Measurements from ENCODE around the gene GRIN2A. TPM values are rescaled to one million over a fixed set of nuclear protein-coding genes. Genes with fewer than 3 reads are reported as not detected.

GRIN2A gene
- total RNA-seq, 2 experiments from 2014 or later, result not detected

- intact Hi-C loops (cut with micrococcal nuclease), result no loop called here
- ATAC-seq (no peak), DNase-seq (no peak)
- TF ChIP-seq CTCF (IDR thresholded peaks at IDR 0.05), result no peak
- no peak overlapping the region for H3K27ac Mint-ChIP-seq
- ChIA-PET POLR2A (interaction anchor here (0.5 kb wide), 1 partner anchor 26 kb away, joined by 3 read pairs; no protein-coding TSS in a partner anchor), CTCF (no interaction called here)
- H3K27me3 Mint-ChIP-seq, result no peaks in the 10 kb centered on the region
- no peaks in the 10 kb centered on the region for H3K36me3 Mint-ChIP-seq (ENCODE audit: low read depth)
- H3K4me3 Mint-ChIP-seq, result no peak overlapping the region
- no peaks in the 10 kb centered on the region for H3K4me1 Mint-ChIP-seq (ENCODE audit: low read depth)
- H3K9me3 Mint-ChIP-seq, result no peaks in the 10 kb centered on the region
Measured at GRCh38 chr16:9844361-9844760, 337.9 kb downstream of the GRIN2A start.

GRCh38 chr16:9843424-9844018 lies 338.7 kb downstream of the GRIN2A start:
- no peaks in the 10 kb centered on the region for H3K27me3 Mint-ChIP-seq
- DNase-seq, result no peak
- ChIA-PET CTCF (no interaction called here), POLR2A (no interaction called here)
- intact Hi-C loops (cut with micrococcal nuclease), result no loop called here
- no peaks in the 10 kb centered on the region for H3K4me1 Mint-ChIP-seq (ENCODE audit: low read depth)
- no peak for ATAC-seq
- no peak overlapping the region for H3K4me3 Mint-ChIP-seq
- no peaks in the 10 kb centered on the region for H3K36me3 Mint-ChIP-seq (ENCODE audit: low read depth)
- no peak overlapping the region for H3K27ac Mint-ChIP-seq
- no peaks in the 10 kb centered on the region for H3K9me3 Mint-ChIP-seq
- TF ChIP-seq CTCF (IDR thresholded peaks at IDR 0.05), result no peak

GRCh38 chr16:9840761-9841665 lies 341.2 kb downstream of the GRIN2A start:
- Mint-ChIP-seq H3K4me1 (ENCODE audit: low read depth) (no peaks in the 10 kb centered on the region), H3K36me3 (ENCODE audit: low read depth) (no peaks in the 10 kb centered on the region), H3K27ac (no peak overlapping the region), H3K4me3 (no peak overlapping the region), H3K27me3 (no peaks in the 10 kb centered on the region), H3K9me3 (peaks cover 2% of the 10 kb centered on the region)
- TF ChIP-seq CTCF (IDR thresholded peaks at IDR 0.05), result no peak
- ATAC-seq (no peak), DNase-seq (no peak)
- CTCF ChIA-PET, result no interaction called here
- POLR2A ChIA-PET, result no interaction called here
- intact Hi-C loops (cut with micrococcal nuclease), result no loop called here

- peaks cover 3% of the 10 kb centered on the region for H3K9me3 Mint-ChIP-seq
- no peak for DNase-seq
- H3K4me3 Mint-ChIP-seq, result no peak overlapping the region
- no peak for ATAC-seq
- TF ChIP-seq CTCF (IDR thresholded peaks at IDR 0.05), result no peak
- intact Hi-C loops (cut with micrococcal nuclease), result no loop called here
- H3K4me1 Mint-ChIP-seq (ENCODE audit: low read depth), result no peaks in the 10 kb centered on the region
- no peaks in the 10 kb centered on the region for H3K36me3 Mint-ChIP-seq (ENCODE audit: low read depth)
- ChIA-PET CTCF (no interaction called here), POLR2A (no interaction called here)
- H3K27ac Mint-ChIP-seq, result no peak overlapping the region
- H3K27me3 Mint-ChIP-seq, result peaks cover 4% of the 10 kb centered on the region
Measured at GRCh38 chr16:9837481-9837880, 344.7 kb downstream of the GRIN2A start.

GRCh38 chr16:9836118-9836736 lies 346.0 kb downstream of the GRIN2A start:
- Mint-ChIP-seq H3K9me3 (peaks cover 3% of the 10 kb centered on the region), H3K27ac (no peak overlapping the region), H3K4me1 (ENCODE audit: low read depth) (no peaks in the 10 kb centered on the region), H3K27me3 (peaks cover 4% of the 10 kb centered on the region), H3K4me3 (no peak overlapping the region), H3K36me3 (ENCODE audit: low read depth) (no peaks in the 10 kb centered on the region)
- intact Hi-C loops (cut with micrococcal nuclease), result no loop called here
- ATAC-seq, result no peak
- no peak for TF ChIP-seq CTCF (IDR thresholded peaks at IDR 0.05)
- ChIA-PET POLR2A (no interaction called here), CTCF (no interaction called here)
- no peak for DNase-seq

Data from activated CD8-positive, alpha-beta T cell treated with anti-CD3 and anti-CD28 coated beads for 36 hours (primary cell).